Brain microvascular endothelial cell (primary cell): Measurements from ENCODE around the gene SCN11A.

Experiments
- DNase-seq: peaks from one replicate; pipeline ENCODE4 v3.0.0-alpha.2; 2020
- H3K27ac ChIP-seq: fragments of 250-450 bp; sonication (Bioruptor Pico); 2 replicates; pipeline ENCODE4 v1.5.1; 2020; ENCODE audit warnings: mild to moderate bottlenecking, moderate library complexity
- H3K27me3 ChIP-seq: fragments of 250-450 bp; sonication (Bioruptor Pico); replicated peaks from 2 replicates; pipeline ENCODE4 v1.5.1; 2020; ENCODE audit warnings: mild to moderate bottlenecking
- H3K36me3 ChIP-seq: fragments of 250-450 bp; sonication (Bioruptor Pico); replicated peaks from 2 replicates; pipeline ENCODE4 v1.5.1; 2020; ENCODE audit warnings: mild to moderate bottlenecking
- H3K4me3 ChIP-seq: 2 replicates; pipeline ENCODE4 v1.5.1; 2011; ENCODE audit warnings: low read depth, mild to moderate bottlenecking, control low read depth, low read length, moderate library complexity
- CTCF ChIP-seq: IDR thresholded peaks from 2 replicates; pipeline ENCODE4 v1.5.1; 2011; ENCODE audit warnings: low read depth, mild to moderate bottlenecking, moderate library complexity, low read length, control low read depth, inconsistent platforms; ENCODE audit errors: missing control alignments
- in situ Hi-C: cut with HindIII; loops from 2 replicates; pipeline ENCODE4 v1.10.0; 2017; ENCODE audit warnings: low sequenced_read_pairs, low pct_ligation_motif_present

SCN11A gene

GRCh38 chr3:39050029-39050428 is 1.7 kb downstream of the SCN11A start:
- DNase-seq = no peak
- Histone ChIP-seq H3K4me3 (no peak overlapping the region), H3K27me3 (no peaks in the 10 kb centered on the region), H3K36me3 (no peaks in the 10 kb centered on the region), H3K27ac (no peak overlapping the region)
- in situ Hi-C loops = no loop called here
- TF ChIP-seq CTCF = no peak

- H3K27ac ChIP-seq = no peak overlapping the region
- H3K4me3 ChIP-seq = no peak overlapping the region
- DNase-seq = peak; percentile 68
- TF ChIP-seq CTCF = no peak
- no peaks in the 10 kb centered on the region for H3K27me3 ChIP-seq
- H3K36me3 ChIP-seq = no peaks in the 10 kb centered on the region
- in situ Hi-C loops = no loop called here
Measured at GRCh38 chr3:39038165-39038564, 13.6 kb downstream of the SCN11A start.

GRCh38 chr3:39029556-39029955 is 22.2 kb downstream of the SCN11A start:
- no peak overlapping the region for H3K4me3 ChIP-seq
- in situ Hi-C loops = no loop called here
- no peak for DNase-seq
- peaks cover 3% of the 10 kb centered on the region for H3K27me3 ChIP-seq
- no peak for TF ChIP-seq CTCF
- H3K36me3 ChIP-seq = no peaks in the 10 kb centered on the region
- H3K27ac ChIP-seq = no peak overlapping the region

GRCh38 chr3:39028546-39028945 is 23.2 kb downstream of the SCN11A start:
- no peak overlapping the region for H3K27ac ChIP-seq
- peaks cover 3% of the 10 kb centered on the region for H3K27me3 ChIP-seq
- in situ Hi-C loops = no loop called here
- no peak for DNase-seq
- no peaks in the 10 kb centered on the region for H3K36me3 ChIP-seq
- no peak overlapping the region for H3K4me3 ChIP-seq
- no peak for TF ChIP-seq CTCF

GRCh38 chr3:39025222-39025970 is 26.3 kb downstream of the SCN11A start:
- in situ Hi-C loops = no loop called here
- no peak overlapping the region for H3K4me3 ChIP-seq
- no peak for TF ChIP-seq CTCF
- H3K27ac ChIP-seq = no peak overlapping the region
- H3K27me3 ChIP-seq = peaks cover 3% of the 10 kb centered on the region
- H3K36me3 ChIP-seq = no peaks in the 10 kb centered on the region
- DNase-seq = no peak

- Histone ChIP-seq H3K27ac (no peak overlapping the region), H3K4me3 (no peak overlapping the region), H3K27me3 (peaks cover 3% of the 10 kb centered on the region), H3K36me3 (no peaks in the 10 kb centered on the region)
- in situ Hi-C loops = loop anchor here (25.0 kb wide), 1 partner anchor 512 kb away; no protein-coding TSS in a partner anchor
- no peak for TF ChIP-seq CTCF
- DNase-seq = no peak
Measured at GRCh38 chr3:39024497-39024896, 27.2 kb downstream of the SCN11A start.
